ENCODE data around the gene EVC2. TPM values are rescaled to one million over a fixed set of nuclear protein-coding genes. Genes with fewer than 3 reads are reported as not detected.
"Not testable (repeated sequence)": the region's sequence is repeated elsewhere in the genome, so short reads cannot be mapped to it uniquely, and the experiment has no call there.

The EVC2 gene
- polyA plus RNA-seq, 4 donors, result 7.7 to 11.0 (median 8.6) TPM

DNA sequence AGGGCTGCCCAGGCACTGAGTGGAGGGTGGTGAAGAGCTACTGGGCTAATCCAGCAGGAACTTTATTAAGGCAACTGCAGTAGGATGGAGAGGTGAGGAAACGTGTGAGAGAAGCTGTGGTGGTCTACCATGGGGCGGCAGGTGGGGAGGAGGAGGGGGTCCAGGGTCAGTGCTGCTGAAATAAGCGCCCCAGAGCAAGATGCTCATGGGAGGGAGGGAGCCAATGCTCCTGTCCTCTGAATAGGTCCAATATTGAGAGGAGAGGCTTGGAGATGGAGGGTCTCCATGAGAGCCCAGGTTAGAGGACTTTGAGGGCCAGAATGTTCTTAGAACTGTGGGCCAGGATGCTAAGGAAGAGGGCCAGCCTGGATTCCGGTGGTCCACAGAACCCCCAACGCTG, 37.9 kb upstream of the EVC2 start:
- no peak for DNase-seq (ENCODE audit: low read depth in 4 of 4, low spot score in 2 of 4)

DNA sequence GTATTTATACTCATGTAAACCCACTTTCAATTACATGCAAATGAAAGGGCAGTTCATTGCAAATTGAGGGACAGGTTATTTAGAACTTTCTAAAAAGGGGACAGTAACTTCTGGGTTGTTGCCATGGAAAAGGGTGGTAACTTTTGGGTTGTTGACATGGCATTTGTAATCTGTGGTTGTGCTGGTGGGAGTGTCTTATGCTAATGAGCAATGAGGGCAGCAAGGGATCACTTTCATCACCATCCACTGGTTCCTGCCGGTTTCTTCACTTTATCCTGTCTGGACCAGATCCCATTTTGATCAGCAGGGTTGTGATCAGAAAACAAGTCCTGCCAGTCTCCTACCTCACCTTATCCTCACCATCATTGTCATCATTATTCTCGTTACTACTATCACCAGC, 34.6 kb upstream of the EVC2 start:
- DNase-seq (ENCODE audit: low read depth in 4 of 4, low spot score in 2 of 4), result no peak

DNA sequence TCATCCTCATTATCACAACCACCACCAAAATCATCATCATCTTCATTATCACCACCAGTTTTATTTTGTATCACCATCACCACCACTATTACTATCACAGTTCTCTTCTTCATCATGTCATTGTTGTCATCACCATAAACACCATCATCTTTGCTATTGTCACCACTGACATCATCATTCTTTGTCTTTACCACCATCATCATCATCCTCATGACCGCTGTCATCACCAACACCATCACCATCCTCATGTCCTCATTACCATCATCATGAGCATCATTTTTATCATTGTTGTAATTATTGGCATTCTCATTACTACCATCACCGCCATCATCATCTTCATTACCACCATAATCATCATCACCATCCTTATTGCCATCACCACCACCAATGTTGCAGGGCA, 34.0 kb upstream of the EVC2 start:
- DNase-seq (ENCODE audit: low read depth in 4 of 4, low spot score in 2 of 4), result no peak

DNA sequence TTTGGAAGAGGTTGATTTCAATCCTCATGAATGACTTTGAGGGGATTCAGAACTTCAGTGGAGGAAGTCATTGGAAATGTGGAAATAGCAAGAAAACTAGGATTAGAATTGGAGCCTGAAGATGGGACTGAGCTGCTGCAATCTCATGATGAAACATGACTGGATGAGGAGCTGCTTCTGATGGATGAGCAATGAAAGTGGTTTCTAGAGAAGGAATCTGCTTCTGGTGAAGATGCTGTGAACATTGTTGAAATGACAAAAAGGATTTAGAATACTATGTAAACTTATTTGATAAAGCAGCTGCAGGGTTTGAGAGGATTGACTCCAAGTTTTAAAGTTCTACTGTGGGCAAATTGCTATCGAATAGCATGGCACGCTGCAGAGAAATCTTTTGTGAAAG, 29.7 kb upstream of the EVC2 start:
- no peak for DNase-seq (ENCODE audit: low read depth in 4 of 4, low spot score in 2 of 4)

DNA sequence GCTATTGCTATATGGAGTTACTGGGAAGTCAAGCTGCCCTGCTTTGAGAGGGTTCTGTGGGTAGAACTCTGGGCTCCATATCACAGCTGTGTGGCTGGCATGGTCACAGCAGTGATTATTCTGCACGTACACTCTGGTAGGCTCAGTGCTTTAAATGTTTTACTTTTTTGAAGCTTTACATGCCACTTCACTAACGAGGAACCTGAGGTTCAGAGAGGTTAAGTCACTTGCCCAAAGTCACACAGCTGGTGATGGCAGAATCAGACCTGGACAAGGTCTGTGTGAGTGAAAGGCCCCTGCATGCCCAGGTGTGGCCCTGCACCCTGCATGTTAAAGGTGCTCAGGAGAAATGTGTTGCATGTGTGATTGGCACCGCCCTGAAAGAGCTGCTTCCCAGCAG, 27.1 kb upstream of the EVC2 start:
- DNase-seq (ENCODE audit: low read depth in 4 of 4, low spot score in 2 of 4), result no peak

DNA sequence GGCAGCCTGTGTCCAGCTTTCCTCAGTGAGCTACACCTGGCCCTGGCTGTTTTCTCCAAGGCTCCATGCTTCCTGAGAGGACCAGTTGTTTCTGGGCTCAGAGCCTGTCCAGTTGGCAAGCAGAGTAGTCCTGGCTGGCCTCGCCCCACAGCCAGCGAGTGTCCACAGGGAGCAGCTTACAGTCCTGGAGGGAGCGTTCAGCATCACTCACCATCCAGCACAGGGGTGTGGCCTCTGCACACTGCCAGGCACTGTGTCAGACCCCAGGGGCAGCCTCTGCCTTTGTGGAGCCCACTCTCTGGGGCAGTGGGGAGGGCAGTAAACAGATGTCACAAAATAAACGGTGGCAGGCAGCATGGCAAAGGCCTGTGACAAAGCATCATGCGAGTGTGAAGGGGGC, 26.5 kb upstream of the EVC2 start:
- no peak for DNase-seq (ENCODE audit: low read depth in 4 of 4, low spot score in 2 of 4)

DNA sequence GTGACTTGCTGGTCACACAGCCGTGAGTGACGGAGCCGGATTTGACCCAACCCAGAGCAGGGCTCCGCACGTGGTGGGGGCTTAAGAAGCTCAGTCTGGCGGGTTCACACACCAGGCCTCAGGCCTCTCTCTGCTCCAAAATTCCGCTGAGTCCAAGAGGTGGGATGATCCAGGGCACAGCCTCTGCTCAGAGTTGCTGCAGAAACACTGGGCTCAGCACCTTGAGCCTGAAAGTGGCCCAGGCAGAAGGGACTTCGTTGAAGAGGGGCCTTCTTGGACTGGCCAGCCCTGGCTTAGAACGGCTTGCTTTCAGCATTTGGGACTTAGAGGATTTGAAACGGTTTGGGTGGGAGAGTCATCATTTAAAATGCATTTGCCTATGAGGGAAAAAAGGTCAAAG, 23.8 kb upstream of the EVC2 start:
- no peak for DNase-seq (ENCODE audit: low read depth in 4 of 4, low spot score in 2 of 4)

DNA sequence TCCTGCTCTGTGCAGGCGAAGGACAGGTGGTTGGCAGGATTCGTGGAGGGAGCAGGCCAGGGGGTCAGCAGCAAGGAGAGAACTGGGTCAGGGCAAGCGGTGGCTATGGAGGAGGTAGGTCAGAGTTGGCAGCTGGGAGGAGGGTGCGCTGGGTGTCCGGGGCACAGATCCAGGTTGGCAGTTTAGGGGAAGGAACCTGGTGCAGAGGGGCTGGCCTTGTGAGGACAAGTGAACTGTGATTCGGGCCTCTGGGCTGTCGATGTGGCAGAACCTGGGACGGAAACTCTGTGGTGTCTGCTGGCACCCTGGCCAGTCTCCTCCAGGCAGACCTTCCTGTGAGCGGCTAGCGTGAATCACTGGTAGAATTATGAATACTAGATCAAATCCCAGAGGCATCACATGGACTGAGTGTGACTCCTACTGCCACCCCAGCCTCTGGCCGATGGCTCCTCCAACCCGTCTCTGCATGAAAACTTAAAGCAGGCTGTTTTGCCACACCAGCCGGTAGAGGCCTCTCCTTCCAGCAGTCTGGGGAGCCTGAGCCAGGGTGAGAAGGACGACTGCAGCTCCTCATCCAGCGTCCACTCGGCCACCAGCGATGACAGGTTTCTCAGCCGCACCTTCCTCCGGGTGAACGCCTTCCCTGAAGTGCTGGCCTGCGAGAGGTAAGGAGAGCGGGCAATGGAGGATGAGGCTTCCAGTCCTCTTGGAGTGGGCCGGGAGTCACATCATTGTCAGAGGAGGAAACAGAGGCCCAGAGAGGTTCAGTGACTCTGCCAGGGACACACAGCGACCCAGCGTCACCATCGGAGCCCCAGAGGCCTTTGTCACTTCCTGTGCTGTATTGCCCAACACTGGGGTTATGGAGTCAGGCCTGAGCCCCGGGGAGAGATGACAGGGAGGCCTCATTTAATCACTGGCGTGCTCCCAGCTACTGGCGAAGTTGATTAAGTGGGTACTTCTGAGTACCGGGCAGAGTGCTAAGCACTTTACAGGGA, 22.9 kb upstream of the EVC2 start:
- no peak for DNase-seq (ENCODE audit: low read depth in 4 of 4, low spot score in 2 of 4)

DNA sequence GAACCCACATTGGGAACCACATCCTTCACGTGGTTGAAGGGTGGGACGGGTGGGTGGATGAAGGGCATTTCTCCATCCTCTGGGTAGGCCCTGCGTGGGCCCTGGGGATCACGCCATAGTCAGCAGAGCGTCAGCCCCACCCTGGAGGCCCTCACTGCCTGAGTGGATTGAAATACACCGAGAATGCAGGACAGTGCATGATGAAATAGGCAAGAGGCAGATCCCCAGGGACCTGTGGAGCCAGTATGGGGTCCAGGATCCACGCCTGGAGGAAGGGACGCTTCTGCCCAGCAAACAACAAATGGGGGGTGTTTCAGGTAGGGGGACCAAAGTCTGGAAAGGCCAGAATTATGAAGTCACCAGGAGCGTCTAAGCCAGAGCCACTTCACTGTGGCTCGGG, 22.1 kb upstream of the EVC2 start:
- DNase-seq (ENCODE audit: low read depth in 4 of 4, low spot score in 2 of 4), result no peak

DNA sequence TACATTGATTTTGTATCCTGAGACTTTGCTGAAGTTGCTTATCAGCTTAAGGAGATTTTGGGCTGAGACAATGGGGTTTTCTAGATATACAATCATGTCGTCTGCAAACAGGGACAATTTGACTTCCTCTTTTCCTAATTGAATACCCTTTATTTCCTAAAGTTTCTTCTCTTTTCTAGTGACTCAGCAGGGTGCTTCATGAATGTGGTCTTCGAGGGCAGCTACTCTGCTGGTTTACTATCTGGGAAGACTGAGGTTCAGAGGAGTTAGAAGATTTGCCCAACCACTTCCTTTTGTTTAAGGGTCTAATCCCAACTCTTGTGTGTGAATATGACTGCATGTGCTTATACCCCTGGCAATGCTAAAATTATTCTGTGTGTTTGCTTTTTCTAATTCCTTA, 20.1 kb upstream of the EVC2 start:
- not testable (repeated sequence) for DNase-seq (ENCODE audit: low read depth in 4 of 4, low spot score in 2 of 4)

DNA sequence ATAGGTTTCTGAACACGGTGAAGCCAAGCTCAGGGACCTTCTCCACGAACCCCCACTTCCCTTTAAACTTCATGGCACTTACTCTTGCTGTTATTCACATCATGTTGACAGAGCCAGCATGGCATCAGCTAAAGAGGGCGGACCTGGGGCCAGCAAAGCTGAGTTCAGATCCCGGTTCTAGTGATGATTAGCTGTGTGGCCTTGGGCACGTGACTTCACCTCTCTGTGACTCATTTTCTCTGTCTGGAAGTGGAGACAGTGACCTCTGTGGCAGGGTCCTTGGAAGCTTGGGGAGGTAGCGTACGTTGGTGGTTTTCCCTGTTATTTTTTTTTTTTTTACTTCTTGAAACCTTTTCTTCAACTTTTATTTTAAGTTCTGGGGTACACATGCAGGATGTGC, 16.0 kb upstream of the EVC2 start:
- no peak for DNase-seq (ENCODE audit: low read depth in 4 of 4, low spot score in 2 of 4)

DNA sequence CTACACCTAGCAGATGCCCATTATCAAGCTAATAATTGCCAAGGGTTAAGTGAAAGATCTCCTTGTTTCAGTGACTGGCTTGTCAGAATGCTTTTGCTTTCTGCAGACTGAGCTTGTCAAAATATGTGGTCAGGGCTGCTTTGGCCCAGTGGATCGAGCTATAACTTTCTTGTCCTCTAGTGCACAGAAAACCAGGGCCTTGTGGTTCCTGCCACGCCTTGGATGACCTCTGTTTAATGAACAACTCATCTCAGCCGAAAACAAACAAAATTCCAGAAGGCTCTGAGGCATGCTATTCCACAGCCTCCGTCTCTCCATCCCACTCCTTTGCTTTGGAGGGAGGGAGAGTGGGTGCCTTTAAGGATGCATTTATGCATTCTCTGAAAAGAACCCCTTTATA, 14.0 kb upstream of the EVC2 start:
- no peak for DNase-seq (ENCODE audit: low read depth in 4 of 4, low spot score in 2 of 4)

DNA sequence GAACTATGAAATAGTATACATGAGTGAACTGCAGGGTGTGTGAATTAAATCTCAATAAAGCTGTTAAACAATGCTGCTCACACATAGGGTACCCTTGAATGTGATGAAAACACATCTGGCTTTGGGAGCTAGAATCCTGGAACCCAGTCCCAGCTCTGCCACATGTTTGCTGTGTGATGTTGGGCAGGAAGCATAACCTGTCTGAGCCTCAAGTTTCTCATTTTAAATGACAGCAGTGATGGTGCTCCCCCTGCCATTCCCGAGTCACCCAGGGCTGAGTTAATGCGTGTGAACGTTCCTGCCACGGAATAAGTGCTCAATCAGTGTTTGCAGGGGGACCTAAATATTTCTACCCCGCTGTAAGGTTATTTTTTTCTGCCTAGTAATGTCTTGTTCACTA, 13.6 kb upstream of the EVC2 start:
- no peak for DNase-seq (ENCODE audit: low read depth in 4 of 4, low spot score in 2 of 4)

DNA sequence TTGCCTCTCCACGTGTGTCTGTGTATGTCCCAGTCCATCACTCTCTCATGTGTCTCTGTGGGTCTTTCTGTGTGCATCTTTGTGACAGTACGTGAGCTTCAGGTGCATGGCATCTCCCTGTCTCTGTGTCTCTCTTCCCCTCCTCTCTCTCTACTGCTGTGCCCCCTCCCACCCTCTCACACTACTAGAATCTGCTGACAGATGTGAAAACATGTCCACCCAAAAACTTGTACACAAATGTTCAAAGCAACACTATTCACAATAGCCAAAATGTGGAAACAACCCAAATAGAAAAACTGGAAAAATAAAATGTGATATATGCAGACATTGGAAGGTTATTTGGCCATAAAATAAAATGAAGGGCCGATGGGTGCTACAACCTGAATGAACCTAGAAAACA, 12.6 kb upstream of the EVC2 start:
- no peak for DNase-seq (ENCODE audit: low read depth in 4 of 4, low spot score in 2 of 4)

DNA sequence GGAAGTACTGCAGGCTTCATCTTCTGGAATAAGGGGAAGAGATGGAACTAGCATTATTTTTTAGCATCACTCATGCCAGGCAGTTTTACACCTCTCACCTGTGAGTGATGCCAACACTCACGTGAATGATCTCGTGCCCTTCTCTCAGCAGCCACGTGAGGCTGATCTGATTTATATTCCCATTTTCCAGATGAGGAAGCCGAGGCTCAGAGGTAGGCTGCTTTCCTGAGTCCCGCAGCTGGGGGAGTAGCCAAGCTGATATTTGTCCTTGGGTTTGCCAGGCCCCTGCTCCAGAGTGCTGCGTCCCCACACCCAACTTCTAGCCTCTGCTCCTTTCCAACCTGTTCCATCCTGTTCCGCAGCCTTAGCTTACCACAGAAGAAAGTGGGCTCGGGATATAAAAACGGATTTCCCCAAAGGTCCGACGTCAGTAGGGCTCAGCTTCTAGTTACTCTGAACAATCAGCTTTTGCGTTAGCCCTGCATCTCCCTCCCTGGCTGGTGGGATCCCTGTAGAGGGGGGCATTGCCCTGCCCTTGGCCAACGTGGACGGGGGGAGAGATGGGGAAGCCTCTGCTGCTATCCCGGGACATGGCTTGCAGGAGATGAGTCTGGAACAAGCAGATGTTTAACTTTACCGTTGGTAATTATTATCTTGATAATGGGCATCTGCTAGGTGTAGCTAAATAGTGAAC, 11.9 kb upstream of the EVC2 start:
- no peak for DNase-seq (ENCODE audit: low read depth in 4 of 4, low spot score in 2 of 4)

DNA sequence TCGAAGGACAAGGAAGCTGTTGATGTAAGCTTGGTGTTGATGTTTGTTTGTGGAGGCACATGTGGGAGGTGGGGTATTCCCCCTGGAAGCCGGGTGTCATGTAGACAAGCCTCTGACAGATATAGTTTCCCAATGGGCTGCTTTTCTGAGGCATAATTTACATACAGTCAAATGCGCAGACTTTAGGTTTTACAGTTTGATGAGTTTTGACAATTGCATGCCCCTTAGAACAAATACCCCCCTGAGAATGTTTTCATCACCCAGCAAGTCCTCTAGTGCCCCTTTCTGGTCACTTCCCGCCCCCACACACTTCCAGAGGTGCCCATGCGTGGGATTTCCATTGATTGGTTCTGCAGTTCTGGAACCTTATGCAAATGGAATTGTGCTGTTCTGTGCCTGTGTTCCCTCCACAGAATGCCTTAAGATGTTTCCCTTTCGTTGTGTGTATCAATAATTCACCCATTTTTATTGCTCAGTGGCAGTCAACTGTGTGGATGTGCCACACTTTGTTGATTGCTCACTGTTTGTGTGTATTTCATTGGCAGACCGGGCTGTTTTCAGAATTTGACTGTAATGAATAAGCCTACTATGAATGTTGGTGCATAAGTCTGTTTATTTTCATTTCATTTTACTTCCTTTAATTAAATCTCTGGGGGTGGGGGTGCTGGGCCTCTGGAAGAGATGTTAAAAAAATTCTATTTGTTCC, 11.1 kb upstream of the EVC2 start:
- no peak for DNase-seq (ENCODE audit: low read depth in 4 of 4, low spot score in 2 of 4)

DNA sequence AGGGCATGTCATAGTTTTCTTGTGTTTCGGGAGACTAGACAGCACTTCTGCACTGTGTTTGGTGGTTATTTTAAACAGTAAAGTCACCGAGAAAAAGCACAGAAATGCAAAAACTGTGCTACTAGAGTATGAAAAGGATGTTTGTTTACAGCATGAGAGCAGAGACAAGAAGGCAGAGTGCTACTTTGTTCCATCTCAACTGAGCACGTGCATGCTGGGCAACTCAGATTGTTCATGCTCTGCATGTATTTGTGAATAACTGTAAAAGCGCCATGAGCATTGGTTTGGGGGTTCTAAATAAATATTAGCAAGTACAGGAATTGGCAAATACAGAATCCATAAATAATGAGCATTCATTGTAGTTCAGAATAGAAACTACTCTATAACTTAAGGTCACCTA, 10.1 kb upstream of the EVC2 start:
- DNase-seq (ENCODE audit: low read depth in 4 of 4, low spot score in 2 of 4), result no peak

DNA sequence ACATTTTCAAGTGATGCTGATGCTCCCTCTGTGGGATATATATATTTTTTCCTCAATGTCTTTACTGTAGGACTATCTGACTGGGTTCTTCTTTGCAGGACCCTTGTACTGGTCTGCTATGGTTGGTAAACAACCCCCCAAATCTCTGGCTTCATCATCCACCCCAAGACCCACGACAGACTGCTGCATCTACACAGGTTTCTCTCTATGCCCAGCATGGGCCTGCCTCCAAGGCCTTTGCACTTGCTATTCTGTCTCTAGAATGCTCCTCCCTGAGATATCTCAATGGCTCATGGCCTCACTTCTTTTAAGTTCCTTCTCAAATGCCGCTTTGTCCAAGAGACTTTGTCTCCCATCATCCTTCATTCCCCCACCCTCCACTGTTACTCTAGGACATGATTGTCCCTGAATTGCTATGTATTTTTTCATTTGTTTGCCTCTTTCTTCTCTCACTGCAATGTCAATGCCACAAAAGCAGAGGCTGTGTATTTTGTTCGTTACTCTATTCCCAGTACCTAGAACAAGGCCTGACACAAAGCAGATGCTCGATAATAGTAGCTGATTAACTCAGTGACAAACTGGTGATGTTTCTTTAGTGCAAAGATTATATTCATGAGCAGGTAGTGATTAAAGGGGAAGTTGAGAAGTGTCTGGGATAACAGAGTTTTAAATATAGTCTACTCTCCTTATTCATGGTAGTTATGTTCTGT, 9.2 kb upstream of the EVC2 start:
- no peak for DNase-seq (ENCODE audit: low read depth in 4 of 4, low spot score in 2 of 4)

DNA sequence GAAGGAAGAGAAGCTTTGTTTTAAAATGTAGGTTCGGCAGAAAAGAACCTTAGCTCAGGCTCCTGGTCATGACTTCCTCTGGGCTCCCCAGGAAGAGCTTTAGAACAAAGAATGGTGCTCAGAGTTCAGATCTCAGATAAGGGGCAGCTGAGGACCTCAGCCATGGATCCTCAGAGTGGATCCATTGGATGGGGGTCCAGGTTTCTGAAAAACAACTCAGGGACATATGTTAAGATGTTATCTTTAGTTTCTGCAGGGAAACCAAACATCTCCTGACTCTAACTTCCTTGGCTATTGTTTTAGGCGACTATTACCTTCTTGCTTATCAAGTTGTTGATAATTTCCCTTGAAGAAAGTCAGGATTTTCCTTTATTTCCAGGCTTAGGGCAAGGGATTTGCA, 8.0 kb upstream of the EVC2 start:
- no peak for DNase-seq (ENCODE audit: low read depth in 4 of 4, low spot score in 2 of 4)

DNA sequence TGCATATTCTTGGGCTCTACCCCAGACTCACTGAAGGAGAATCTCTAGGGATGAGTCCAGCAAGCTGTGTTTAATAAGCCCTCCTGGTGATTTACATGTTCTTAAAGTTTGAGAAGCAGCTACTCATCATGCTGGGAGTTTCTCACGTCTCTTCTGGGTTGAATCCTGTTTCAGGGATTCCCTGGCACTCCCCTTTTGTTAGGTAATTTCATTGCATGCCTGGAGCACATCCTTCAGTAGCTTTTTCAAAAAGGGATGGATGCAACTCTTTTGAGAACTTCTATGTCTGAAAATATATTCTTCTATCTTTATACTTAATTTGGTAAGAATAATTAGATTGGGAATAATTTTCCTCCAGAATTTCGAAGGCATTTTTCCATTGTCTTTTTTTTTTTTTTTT, 7.0 kb upstream of the EVC2 start:
- no peak for DNase-seq (ENCODE audit: low read depth in 4 of 4, low spot score in 2 of 4)

DNA sequence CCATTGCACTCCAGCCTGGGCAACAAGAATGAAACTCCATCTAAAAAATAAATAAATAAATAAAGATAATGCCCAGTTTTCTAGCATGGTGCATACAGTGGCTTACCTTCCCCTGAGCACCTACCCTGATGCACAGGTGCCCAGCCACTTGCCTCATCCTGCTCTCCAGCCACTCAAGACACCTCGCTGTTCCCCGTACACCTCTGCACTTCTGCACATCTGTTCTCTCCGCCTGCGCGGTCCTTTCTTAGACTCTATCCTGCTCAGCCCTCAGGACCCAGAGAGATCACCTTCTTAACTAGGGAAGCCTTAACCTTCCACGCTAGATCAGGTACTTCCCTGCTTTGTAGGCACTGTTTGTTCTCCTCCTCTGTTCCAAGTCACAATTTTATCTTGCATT, 5.5 kb upstream of the EVC2 start:
- no peak for DNase-seq (ENCODE audit: low read depth in 4 of 4, low spot score in 2 of 4)

Data from left renal cortex interstitium (tissue), 4 donors.